NB4 (cell line): ENCODE measurements around the gene DUOX1.

Experiments
- POLR2A ChIP-seq: IDR thresholded peaks from 2 replicates; pipeline ENCODE4 v1.6.1; 2011; ENCODE audit warnings: mild to moderate bottlenecking; ENCODE audit not compliant: insufficient read length; ENCODE audit errors: extremely low read depth
- TF ChIP-seq, protein P1 (sequence below): IDR thresholded peaks from one replicate; pipeline ENCODE4 v1.5.1; 2012; ENCODE audit warnings: low read depth, low read length

DNA sequence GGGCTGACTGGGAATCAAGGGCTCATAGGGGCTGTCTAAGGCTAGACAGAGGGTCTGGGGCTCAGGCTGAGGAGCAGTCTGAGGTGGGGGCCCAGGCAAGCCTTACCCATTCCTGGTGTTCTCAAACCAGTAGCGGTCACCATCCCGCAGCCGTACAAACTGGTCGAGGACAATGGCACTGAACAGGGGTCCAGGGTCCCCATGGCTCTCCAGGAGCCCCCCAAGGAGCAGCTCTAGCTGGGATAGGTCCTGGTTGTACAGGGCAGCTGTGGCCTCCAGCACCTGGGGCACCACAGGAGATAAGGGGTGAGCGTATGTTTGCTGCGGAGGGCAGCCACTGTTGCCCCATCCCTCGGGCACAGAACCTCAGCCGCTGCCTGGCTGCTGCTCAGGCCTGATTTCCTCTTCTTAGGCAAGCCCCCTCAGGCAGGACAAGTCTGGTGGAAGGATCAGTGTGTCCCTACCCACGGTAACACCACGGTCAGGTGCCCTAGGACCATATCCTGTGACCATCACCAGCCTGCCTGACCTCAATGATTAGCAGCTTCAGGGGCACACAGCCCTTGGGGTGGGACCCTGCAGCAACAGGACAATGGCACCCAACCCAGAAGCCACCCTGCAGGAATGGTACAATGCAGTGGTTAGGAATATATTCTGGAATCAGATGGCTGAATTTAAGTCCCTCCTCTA, 21.7 kb upstream of the DUOX1 start:
- TF ChIP-seq POLR2A = no peak
- TF ChIP-seq, protein P1, sequence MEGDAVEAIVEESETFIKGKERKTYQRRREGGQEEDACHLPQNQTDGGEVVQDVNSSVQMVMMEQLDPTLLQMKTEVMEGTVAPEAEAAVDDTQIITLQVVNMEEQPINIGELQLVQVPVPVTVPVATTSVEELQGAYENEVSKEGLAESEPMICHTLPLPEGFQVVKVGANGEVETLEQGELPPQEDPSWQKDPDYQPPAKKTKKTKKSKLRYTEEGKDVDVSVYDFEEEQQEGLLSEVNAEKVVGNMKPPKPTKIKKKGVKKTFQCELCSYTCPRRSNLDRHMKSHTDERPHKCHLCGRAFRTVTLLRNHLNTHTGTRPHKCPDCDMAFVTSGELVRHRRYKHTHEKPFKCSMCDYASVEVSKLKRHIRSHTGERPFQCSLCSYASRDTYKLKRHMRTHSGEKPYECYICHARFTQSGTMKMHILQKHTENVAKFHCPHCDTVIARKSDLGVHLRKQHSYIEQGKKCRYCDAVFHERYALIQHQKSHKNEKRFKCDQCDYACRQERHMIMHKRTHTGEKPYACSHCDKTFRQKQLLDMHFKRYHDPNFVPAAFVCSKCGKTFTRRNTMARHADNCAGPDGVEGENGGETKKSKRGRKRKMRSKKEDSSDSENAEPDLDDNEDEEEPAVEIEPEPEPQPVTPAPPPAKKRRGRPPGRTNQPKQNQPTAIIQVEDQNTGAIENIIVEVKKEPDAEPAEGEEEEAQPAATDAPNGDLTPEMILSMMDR = no peak
